ENCODE results near the gene MFSD11. TPM values are rescaled to one million over a fixed set of nuclear protein-coding genes. Genes with fewer than 3 reads are reported as not detected.

Gene MFSD11
- total RNA-seq, 2 experiments from 2014 or later = 15.0 to 15.8 TPM

GRCh38 chr17:76822184-76822778 lies 84.4 kb downstream of the MFSD11 start:
- CTCF ChIA-PET = interaction anchor here (1.2 kb wide), 1 partner anchor 235 kb away, joined by 3 read pairs; no protein-coding TSS in a partner anchor
- intact Hi-C loops (cut with micrococcal nuclease) = no loop called here
- H3K4me1 Mint-ChIP-seq (ENCODE audit: low read depth) = peaks cover 6% of the 10 kb centered on the region

GRCh38 chr17:76824093-76824492 lies 86.2 kb downstream of the MFSD11 start:
- Mint-ChIP-seq H3K9me3 (no peaks in the 10 kb centered on the region), H3K27me3 (ENCODE audit: low read depth) (no peaks in the 10 kb centered on the region), H3K4me1 (ENCODE audit: low read depth) (peaks cover 8% of the 10 kb centered on the region), H3K4me3 (no peak overlapping the region), H3K27ac (no peak overlapping the region), H3K36me3 (ENCODE audit: low read depth) (no peaks in the 10 kb centered on the region)
- CTCF ChIA-PET = no interaction called here
- no peak for DNase-seq
- intact Hi-C loops (cut with micrococcal nuclease) = no loop called here

More at GRCh38 chr17:76822184-76822778, 84.4 kb downstream of the MFSD11 start:
- H3K4me3 Mint-ChIP-seq = no peak overlapping the region
- H3K27ac Mint-ChIP-seq = no peak overlapping the region
- no peak for DNase-seq
- no peaks in the 10 kb centered on the region for H3K27me3 Mint-ChIP-seq (ENCODE audit: low read depth)
- no peaks in the 10 kb centered on the region for H3K36me3 Mint-ChIP-seq (ENCODE audit: low read depth)
- no peaks in the 10 kb centered on the region for H3K9me3 Mint-ChIP-seq

GRCh38 chr17:76826330-76827068 lies 88.6 kb downstream of the MFSD11 start:
- H3K4me1 Mint-ChIP-seq (ENCODE audit: low read depth) = peaks cover 8% of the 10 kb centered on the region
- no peak for DNase-seq
- CTCF ChIA-PET = no interaction called here
- no peaks in the 10 kb centered on the region for H3K9me3 Mint-ChIP-seq
- intact Hi-C loops (cut with micrococcal nuclease) = no loop called here
- H3K27ac Mint-ChIP-seq = no peak overlapping the region
- H3K4me3 Mint-ChIP-seq = no peak overlapping the region
- no peaks in the 10 kb centered on the region for H3K27me3 Mint-ChIP-seq (ENCODE audit: low read depth)
- H3K36me3 Mint-ChIP-seq (ENCODE audit: low read depth) = no peaks in the 10 kb centered on the region

- no peak overlapping the region for H3K27ac Mint-ChIP-seq
- no peak for DNase-seq
- H3K27me3 Mint-ChIP-seq (ENCODE audit: low read depth) = no peaks in the 10 kb centered on the region
- CTCF ChIA-PET = interaction anchor here (0.6 to 1.0 kb wide), 2 partner anchors 11 to 32 kb away, joined by 3 to 5 read pairs; no protein-coding TSS in a partner anchor
- H3K4me1 Mint-ChIP-seq (ENCODE audit: low read depth) = peaks cover 8% of the 10 kb centered on the region
- H3K4me3 Mint-ChIP-seq = no peak overlapping the region
- intact Hi-C loops (cut with micrococcal nuclease) = no loop called here
- no peaks in the 10 kb centered on the region for H3K36me3 Mint-ChIP-seq (ENCODE audit: low read depth)
- no peaks in the 10 kb centered on the region for H3K9me3 Mint-ChIP-seq
Measured at GRCh38 chr17:76827736-76828135, 89.8 kb downstream of the MFSD11 start.

Small RNAs within 50 kb of the gene (microRNA-seq; reads per million reads assigned to microRNA genes)
- 3.3 reads per million for gene MIR636 (ENCODE audit: borderline microRNAs expressed, borderline replicate concordance)

Other genes with a start within 250 kb of the MFSD11 start
- gene RHBDF2, start 236.7 kb upstream of the MFSD11 start, total RNA-seq = 10 to 100 TPM; 13.3 to 13.4 TPM
- gene CYGB, start 200.4 kb upstream of the MFSD11 start, total RNA-seq = not detected
- not detected for gene PRCD, start 198.1 kb upstream of the MFSD11 start, total RNA-seq
- not detected for gene ST6GALNAC2, start 152.3 kb upstream of the MFSD11 start, total RNA-seq
- gene ST6GALNAC1, start 94.4 kb upstream of the MFSD11 start, total RNA-seq = 1 to 10 TPM; 1.1 to 1.3 TPM
- 1 to 10 TPM; 3.8 to 4.2 TPM for gene MXRA7, start 27.2 kb upstream of the MFSD11 start, total RNA-seq
- 10 to 100 TPM; 33.0 to 33.6 TPM for gene JMJD6, start 11.5 kb upstream of the MFSD11 start, total RNA-seq
- 10 to 100 TPM; 18.9 to 20.0 TPM for gene METTL23, start 11.3 kb upstream of the MFSD11 start, total RNA-seq
- 100 to 1,000 TPM; 241 to 263 TPM for gene SRSF2, start 788 bp upstream of the MFSD11 start, total RNA-seq
- under 1 TPM in 1 of 2 experiments, not detected in 1; 0.19 TPM for gene MGAT5B, start 130.3 kb downstream of the MFSD11 start, total RNA-seq